ENCODE results near the gene PPP1R14D.

PPP1R14D gene

GRCh38 chr15:40828447-40829036 lies at the start of gene PPP1R14D:
PPP1R14D (minus strand) TSS chr15:40828708; CDS start chr15:40828641, 67 bp downstream.
- no peak for TF ChIP-seq CTCF (conservative IDR thresholded peaks at IDR 0.05; ENCODE audit: control insufficient read depth, insufficient read depth, low read depth, low read length)
- no peak within 1 kb of the TSS for H3K4me3 ChIP-seq (ENCODE audit: control insufficient read depth, low read depth, low read length)
- no peak for DNase-seq (ENCODE audit: low read depth)

GRCh38 chr15:40877694-40878093 lies 49.2 kb upstream of the PPP1R14D start:
- no peak overlapping the region for H3K4me3 ChIP-seq (ENCODE audit: control insufficient read depth, low read depth, low read length)
- no peak for DNase-seq (ENCODE audit: low read depth)
- no peak for TF ChIP-seq CTCF (conservative IDR thresholded peaks at IDR 0.05; ENCODE audit: control insufficient read depth, insufficient read depth, low read depth, low read length)

- no peak overlapping the region for H3K4me3 ChIP-seq (ENCODE audit: control insufficient read depth, low read depth, low read length)
- no peak for DNase-seq (ENCODE audit: low read depth)
- no peak for TF ChIP-seq CTCF (conservative IDR thresholded peaks at IDR 0.05; ENCODE audit: control insufficient read depth, insufficient read depth, low read depth, low read length)
Observed at GRCh38 chr15:40875991-40876730, 47.7 kb upstream of the PPP1R14D start.

GRCh38 chr15:40873694-40874561 lies 45.4 kb upstream of the PPP1R14D start, which contains the start of gene RHOV:
RHOV (minus strand) TSS chr15:40874234; CDS start chr15:40874139, 95 bp downstream.
- peak within 1 kb of the TSS; percentile 26 for H3K4me3 ChIP-seq (ENCODE audit: control insufficient read depth, low read depth, low read length)
- TF ChIP-seq CTCF (conservative IDR thresholded peaks at IDR 0.05; ENCODE audit: control insufficient read depth, insufficient read depth, low read depth, low read length), result no peak
- no peak for DNase-seq (ENCODE audit: low read depth)

- no peak overlapping the region for H3K4me3 ChIP-seq (ENCODE audit: control insufficient read depth, low read depth, low read length)
- no peak for TF ChIP-seq CTCF (conservative IDR thresholded peaks at IDR 0.05; ENCODE audit: control insufficient read depth, insufficient read depth, low read depth, low read length)
- no peak for DNase-seq (ENCODE audit: low read depth)
Observed at GRCh38 chr15:40872791-40873693, 44.5 kb upstream of the PPP1R14D start.

Measured in fibroblast of mammary gland (primary cell).